RWPE2 (cell line): Measurements from ENCODE around the gene GRM8.

Experiments used
- ATAC-seq: fragments of 200-7000 bp; cut with Tn5 transposase; 3 replicates; pipeline ENCODE4 v1.9.1; 2021; ENCODE audit warnings: low read depth
- DNase-seq: peaks from one replicate; pipeline ENCODE4 v3.0.0-alpha.2; 2020; ENCODE audit warnings: low spot score
- H3K27ac ChIP-seq: fragments of 450-650 bp; 2 replicates; pipeline ENCODE4 v1.5.1; 2017; ENCODE audit warnings: mild to moderate bottlenecking; ENCODE audit not compliant: poor library complexity, severe bottlenecking
- H3K27me3 ChIP-seq: fragments of 250-450 bp; sonication (Bioruptor Pico); 2 replicates; pipeline ENCODE4 v1.5.1; 2021; ENCODE audit warnings: mild to moderate bottlenecking, moderate library complexity; ENCODE audit not compliant: insufficient read depth, poor library complexity, severe bottlenecking
- H3K36me3 ChIP-seq: fragments of 250-450 bp; sonication (Bioruptor Pico); 2 replicates; pipeline ENCODE4 v1.5.1; 2020; ENCODE audit warnings: low read depth, mild to moderate bottlenecking, moderate library complexity
- H3K4me1 ChIP-seq: fragments of 250-450 bp; sonication (Bioruptor Pico); 2 replicates; pipeline ENCODE4 v1.5.1; 2021; ENCODE audit warnings: mild to moderate bottlenecking, moderate library complexity; ENCODE audit not compliant: insufficient read depth, poor library complexity, severe bottlenecking
- H3K4me3 ChIP-seq: fragments of 250-450 bp; sonication (Bioruptor Pico); 2 replicates; pipeline ENCODE4 v1.5.1; 2021; ENCODE audit warnings: mild to moderate bottlenecking, moderate library complexity; ENCODE audit not compliant: severe bottlenecking
- H3K9me3 ChIP-seq: fragments of 250-450 bp; sonication (Bioruptor Pico); 2 replicates; pipeline ENCODE4 v1.5.1; 2021; ENCODE audit warnings: mild to moderate bottlenecking, moderate library complexity; ENCODE audit not compliant: severe bottlenecking
- CTCF ChIP-seq: fragments of 450-650 bp; IDR thresholded peaks from one replicate; pipeline ENCODE4 v1.5.1; 2017; ENCODE audit warnings: mild to moderate bottlenecking, moderate library complexity; ENCODE audit not compliant: poor library complexity, severe bottlenecking

Gene GRM8

GRCh38 chr7:127114742-127115265 is 137.9 kb downstream of the GRM8 start:
- no peak overlapping the region for H3K27ac ChIP-seq
- ATAC-seq, result no peak
- no peaks in the 10 kb centered on the region for H3K4me1 ChIP-seq
- H3K27me3 ChIP-seq, result no peaks in the 10 kb centered on the region
- H3K36me3 ChIP-seq, result no peaks in the 10 kb centered on the region
- no peaks in the 10 kb centered on the region for H3K9me3 ChIP-seq
- DNase-seq, result no peak
- no peak overlapping the region for H3K4me3 ChIP-seq
- TF ChIP-seq CTCF, result no peak

- no peaks in the 10 kb centered on the region for H3K27me3 ChIP-seq
- ATAC-seq, result peak; percentile 67; the same call in 2 of the 3 replicates
- no peaks in the 10 kb centered on the region for H3K36me3 ChIP-seq
- no peak overlapping the region for H3K4me3 ChIP-seq
- H3K27ac ChIP-seq, result no peak overlapping the region
- no peak for DNase-seq
- H3K9me3 ChIP-seq, result no peaks in the 10 kb centered on the region
- TF ChIP-seq CTCF, result peak; percentile 46
- H3K4me1 ChIP-seq, result no peaks in the 10 kb centered on the region
Measured at GRCh38 chr7:127107601-127108007, 145.1 kb downstream of the GRM8 start.

- no peak overlapping the region for H3K27ac ChIP-seq
- H3K4me1 ChIP-seq, result no peaks in the 10 kb centered on the region
- no peaks in the 10 kb centered on the region for H3K9me3 ChIP-seq
- no peak for TF ChIP-seq CTCF
- ATAC-seq (no peak), DNase-seq (no peak)
- H3K27me3 ChIP-seq, result no peaks in the 10 kb centered on the region
- H3K4me3 ChIP-seq, result no peak overlapping the region
- no peaks in the 10 kb centered on the region for H3K36me3 ChIP-seq
Measured at GRCh38 chr7:127093340-127093739, 159.4 kb downstream of the GRM8 start.

DNA sequence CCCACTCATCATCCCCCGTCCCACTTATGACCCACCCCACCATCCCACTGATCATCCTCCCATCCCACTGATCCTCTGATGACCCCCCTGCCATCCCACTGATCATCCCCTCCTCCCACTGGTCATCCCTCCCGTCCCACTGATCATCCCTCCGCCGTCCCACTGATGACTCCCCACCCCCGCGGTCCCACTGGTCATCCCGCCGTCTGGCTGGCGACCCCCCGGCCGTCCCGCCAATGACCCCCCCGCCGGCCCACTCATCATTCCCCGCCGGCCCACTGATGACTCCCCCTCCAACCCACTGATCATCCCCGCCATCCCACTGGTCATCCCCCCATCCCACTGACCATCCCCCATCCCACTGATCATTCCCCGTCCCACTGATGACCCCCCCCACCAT is 161.1 kb downstream of the GRM8 start:
- Histone ChIP-seq H3K4me3 (no peak overlapping the region), H3K9me3 (no peaks in the 10 kb centered on the region), H3K36me3 (no peaks in the 10 kb centered on the region), H3K27ac (no peak overlapping the region), H3K4me1 (no peaks in the 10 kb centered on the region), H3K27me3 (no peaks in the 10 kb centered on the region)
- no peak for TF ChIP-seq CTCF
- ATAC-seq, result no peak
- DNase-seq, result no peak

DNA sequence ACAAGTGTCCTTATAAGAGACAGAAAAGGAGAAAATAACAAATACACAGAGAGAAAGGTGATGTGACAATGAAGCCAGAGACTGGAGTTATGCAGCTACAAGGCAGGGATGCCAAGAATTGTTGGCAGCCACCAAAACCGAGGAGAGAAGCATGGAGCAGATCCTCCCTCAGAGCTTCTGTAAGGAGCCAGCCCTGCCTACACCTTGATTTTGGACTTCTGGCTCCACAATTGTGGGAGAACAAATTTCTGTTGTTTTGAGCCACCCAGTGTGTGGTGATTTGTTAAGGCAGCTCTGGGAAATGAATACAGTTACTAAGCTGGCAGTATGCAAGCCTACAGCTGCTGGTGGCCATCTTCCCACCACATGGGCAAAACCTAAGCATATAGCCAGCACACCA is 163.6 kb downstream of the GRM8 start:
- Histone ChIP-seq H3K9me3 (no peaks in the 10 kb centered on the region), H3K27me3 (no peaks in the 10 kb centered on the region), H3K36me3 (no peaks in the 10 kb centered on the region), H3K27ac (no peak overlapping the region), H3K4me3 (no peak overlapping the region), H3K4me1 (no peaks in the 10 kb centered on the region)
- no peak for TF ChIP-seq CTCF
- no peak for DNase-seq
- no peak for ATAC-seq
